Adipose tissue (tissue), 3 donors: ENCODE data around the gene CCT8. TPM values are rescaled to one million over a fixed set of nuclear protein-coding genes. Genes with fewer than 3 reads are reported as not detected.

Experiments used
- H3K27ac ChIP-seq: one replicate; pipeline ENCODE4 v1.5.1; 2013; ENCODE audit warnings: low read depth, low read length
- WGBS, 3 donors: extraction: QIAGEN DNeasy Blood & Tissue Kit; methylation state at CpG; one replicate each; pipeline ENCODE4 v1.1.7; 2013; 5-methylcytosine and 5-hydroxymethylcytosine counted together
- polyA plus RNA-seq, 3 donors: library from polyadenylated mRNA; stranded (reverse); fragments of 200-250 nt; gene quantifications; one replicate each; pipeline ENCODE4 v1.2.3, GENCODE V29; 2013
- donor health status: healthy with polysubstance abuse.
- donor health status: Bipolar disorder and iron deficiency.
- donor health status: healthy.

The CCT8 gene, protein sequence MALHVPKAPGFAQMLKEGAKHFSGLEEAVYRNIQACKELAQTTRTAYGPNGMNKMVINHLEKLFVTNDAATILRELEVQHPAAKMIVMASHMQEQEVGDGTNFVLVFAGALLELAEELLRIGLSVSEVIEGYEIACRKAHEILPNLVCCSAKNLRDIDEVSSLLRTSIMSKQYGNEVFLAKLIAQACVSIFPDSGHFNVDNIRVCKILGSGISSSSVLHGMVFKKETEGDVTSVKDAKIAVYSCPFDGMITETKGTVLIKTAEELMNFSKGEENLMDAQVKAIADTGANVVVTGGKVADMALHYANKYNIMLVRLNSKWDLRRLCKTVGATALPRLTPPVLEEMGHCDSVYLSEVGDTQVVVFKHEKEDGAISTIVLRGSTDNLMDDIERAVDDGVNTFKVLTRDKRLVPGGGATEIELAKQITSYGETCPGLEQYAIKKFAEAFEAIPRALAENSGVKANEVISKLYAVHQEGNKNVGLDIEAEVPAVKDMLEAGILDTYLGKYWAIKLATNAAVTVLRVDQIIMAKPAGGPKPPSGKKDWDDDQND
- polyA plus RNA-seq, result 100 to 1,000 TPM in 1 of 3 donors, 10 to 100 TPM in 2; 91.5 to 119 (median 94.0) TPM

DNA sequence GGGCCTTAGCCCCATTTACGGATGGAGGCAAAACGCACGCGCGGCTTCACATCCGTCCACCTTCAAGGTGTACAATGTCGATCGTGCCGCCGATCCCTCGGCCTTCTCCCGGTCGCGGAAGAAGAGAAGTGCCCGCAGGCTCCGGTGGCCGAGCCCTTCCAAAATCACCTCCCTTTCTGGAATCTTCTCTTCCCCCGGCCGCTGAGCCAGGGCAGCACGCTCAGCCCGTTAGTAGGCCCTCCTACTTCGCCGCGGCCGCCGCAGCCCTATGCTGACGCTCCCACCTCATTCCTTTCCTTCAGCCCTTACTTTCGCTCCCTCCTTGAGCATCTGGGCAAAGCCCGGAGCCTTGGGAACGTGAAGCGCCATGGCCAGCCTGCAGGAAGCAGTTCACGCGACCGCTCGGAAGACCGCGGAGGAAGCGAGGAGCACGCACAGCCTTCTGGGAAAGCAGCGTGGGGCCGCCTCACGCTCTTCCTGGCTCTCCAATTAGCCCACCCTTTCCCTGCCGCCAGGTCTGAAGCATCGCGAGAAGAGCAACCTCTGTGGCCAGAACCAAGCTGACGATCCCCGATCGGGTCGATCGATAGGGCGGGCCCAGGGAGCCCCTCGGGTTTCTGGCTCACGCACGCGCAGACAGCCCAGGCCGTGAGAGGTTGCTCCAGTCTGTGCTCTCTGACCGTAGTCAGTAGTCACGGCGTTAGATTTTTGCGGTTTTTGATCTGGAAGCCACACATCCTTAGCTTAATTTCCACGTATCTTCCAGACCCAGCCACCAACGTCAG is at the start of gene CCT8:
TSS of gene CCT8 (minus strand) at position 427 of the 785 bp plus-strand sequence. CDS start at position 369, 58 bp downstream.
- 0% methylated on average over 62 of the region's 62 CpGs for WGBS, 3 donors
- no peak within 1 kb of the TSS for H3K27ac ChIP-seq

- H3K27ac ChIP-seq, result no peak overlapping the region
- WGBS, 3 donors, result 91 to 99% (median 93%) methylated on average over 1 of the region's 1 CpG
Measured at GRCh38 chr21:29121759-29122158, 48.3 kb upstream of the CCT8 start.

- no peak overlapping the region for H3K27ac ChIP-seq
- 81 to 92% (median 82%) methylated on average over 3 of the region's 3 CpGs for WGBS, 3 donors
Measured at GRCh38 chr21:29117372-29117955, 44.0 kb upstream of the CCT8 start.

DNA sequence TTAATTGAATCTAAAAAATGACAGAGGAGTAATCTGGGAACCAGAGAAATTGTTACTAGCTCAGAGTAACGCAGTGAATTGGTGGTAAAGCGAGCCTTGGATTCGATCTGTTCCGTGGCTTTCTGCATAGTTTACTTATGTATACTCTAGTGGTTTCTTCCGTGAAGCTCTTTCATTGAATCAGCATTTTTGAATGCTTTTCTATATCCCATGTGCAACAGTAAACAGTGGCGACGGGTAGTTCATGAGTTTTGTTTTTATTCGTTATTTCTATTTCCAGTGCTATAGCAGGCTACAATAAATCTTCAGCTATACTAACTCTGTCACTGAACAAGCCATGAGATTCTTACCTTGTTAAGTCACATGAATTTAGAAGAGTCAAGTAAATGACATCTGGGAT is 42.5 kb upstream of the CCT8 start:
- WGBS, 3 donors, result 88 to 90% (median 90%) methylated on average over 8 of the region's 8 CpGs
- H3K27ac ChIP-seq, result no peak overlapping the region

DNA sequence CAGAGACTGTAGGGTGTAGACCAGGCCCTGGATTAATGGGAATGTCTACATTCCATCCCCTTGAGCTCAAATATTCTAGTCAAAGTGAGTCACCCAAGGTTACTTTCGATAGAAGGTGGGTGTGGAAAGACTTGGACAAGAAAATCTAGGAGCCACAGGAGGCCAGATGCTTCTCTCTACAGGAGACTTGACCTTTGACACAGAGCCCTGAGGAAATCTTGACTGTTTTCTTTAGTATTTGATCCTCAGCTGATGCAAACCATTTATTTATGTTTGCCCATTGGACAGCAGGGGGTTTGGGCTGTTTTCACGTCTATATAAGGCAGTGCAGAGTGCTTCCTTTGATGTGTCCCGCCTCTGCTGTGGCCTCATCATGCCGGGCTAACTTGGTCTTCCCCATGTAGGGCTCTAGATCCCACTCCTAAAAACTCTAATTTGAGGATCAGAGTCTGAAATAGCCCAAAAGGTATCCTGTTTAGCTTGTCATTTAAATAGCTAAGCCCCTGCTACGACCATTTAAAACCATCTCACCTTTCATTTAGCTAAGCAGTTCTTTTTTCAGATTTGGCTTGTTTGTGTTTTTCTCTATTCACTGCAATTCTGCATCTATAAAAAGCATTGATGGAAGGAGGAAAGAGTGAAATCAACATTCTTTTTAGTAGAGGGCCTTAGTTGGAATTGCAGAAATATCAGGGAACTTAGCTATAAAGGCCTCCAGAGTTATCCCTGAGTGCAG is 41.5 kb upstream of the CCT8 start:
- WGBS, 3 donors, result 74 to 79% (median 75%) methylated on average over 5 of the region's 5 CpGs
- no peak overlapping the region for H3K27ac ChIP-seq

- no peak overlapping the region for H3K27ac ChIP-seq
- WGBS, 3 donors, result 79 to 87% (median 87%) methylated on average over 3 of the region's 3 CpGs
Measured at GRCh38 chr21:29105218-29105617, 31.8 kb upstream of the CCT8 start.

DNA sequence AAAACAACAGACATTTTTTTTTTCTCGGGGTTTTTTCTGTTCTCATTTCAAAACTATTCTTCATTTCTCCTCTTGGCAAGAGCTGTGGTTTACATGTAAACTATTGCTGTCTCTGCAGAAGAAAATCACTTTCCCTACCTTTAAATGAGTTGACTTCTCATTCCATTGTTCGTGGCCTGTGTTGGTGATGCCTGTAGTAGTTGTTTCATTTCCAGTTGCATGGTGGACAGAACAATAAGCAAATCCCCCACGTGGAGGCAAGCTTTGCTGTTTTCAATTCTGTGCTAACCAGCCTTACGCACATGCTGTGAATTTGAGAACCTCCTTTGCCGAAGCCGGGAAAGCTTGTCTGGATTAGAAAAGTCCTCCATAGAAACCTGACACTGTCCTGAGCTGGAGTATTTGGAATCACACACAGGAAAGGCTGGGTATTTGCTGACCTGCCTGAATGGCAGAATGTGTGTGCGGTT is 30.8 kb upstream of the CCT8 start:
- WGBS, 3 donors, result 64 to 85% (median 79%) methylated on average over 7 of the region's 7 CpGs
- no peak overlapping the region for H3K27ac ChIP-seq

DNA sequence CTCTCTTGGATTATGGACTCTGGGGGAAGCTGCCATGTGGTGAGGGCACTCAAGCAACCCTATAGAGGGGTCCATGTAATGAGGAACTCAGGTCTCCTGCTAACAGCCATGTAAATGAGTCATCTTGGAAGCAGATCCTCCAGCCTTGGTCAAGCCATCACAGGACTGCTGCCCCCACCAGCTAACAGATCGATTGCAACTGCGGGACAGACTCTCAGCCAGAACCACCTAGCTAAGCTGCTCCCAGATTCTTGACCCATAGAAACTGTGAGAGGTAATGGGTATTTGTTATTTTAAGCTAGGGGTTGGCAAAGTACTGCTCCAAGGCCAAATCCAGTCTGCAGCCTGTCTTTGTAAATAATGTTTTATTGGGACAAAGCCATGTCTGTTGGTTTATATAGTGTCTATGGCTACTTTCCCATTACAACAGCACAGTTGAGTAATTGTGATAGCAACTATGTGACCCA is 29.4 kb upstream of the CCT8 start:
- WGBS, 3 donors, result 94 to 96% (median 95%) methylated on average over 2 of the region's 2 CpGs
- no peak overlapping the region for H3K27ac ChIP-seq

DNA sequence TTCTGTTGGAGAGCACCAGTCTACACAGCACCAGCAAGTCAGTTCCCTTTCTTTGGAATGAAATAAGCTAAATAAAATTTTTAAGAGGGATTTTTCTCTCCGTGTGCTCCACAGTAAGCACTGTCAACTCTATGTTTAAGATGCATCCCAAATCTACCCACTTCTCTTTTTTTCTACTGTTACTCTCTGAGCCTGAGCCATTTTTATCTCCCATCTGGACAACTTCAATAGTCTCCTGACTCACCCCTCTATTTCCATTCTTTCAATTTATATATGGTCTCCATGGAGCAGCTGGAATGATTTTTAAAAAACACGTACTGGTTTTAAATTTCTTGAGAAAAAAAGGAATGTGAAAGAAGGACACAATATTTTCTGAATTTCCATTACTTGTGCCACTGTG is 24.7 kb upstream of the CCT8 start:
- 74 to 80% (median 79%) methylated on average over 2 of the region's 2 CpGs for WGBS, 3 donors
- H3K27ac ChIP-seq, result no peak overlapping the region

DNA sequence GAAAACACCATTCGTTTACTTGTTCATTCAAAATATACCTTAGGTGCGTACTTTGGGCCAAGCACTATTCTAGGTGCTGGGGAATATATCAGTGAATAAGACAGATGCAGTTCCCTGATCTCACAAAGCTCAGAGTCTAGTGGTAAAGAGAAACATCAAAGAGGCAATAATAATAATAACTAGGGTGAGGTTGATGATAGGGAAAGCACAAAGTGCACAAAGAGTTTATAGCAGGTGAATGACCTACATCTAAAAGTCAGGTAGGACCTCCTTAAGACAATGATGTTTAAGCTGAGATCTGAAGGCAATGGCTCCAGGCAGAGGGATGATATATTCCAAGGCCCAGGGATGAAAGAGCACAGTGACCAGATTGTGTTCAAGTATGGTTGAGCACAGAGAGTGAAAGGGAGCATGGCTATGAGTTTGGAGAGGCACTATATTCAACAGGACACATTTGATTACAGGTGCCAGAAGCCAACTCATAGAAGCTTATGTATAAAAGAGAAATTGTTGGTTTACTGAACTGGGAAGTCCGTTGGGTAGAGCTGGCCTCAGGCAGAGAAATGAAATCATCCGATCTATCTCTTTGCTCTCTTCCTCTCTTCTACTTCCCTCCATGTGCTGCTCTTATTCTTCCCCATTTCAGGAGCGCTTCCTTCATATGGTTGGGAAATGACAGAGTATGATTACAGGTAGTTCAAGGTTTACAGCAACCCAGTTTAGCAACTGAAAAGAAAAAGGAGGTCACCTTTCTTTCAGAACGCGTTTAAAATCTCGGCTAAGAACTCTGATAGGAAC is 23.0 kb upstream of the CCT8 start:
- WGBS, 3 donors, result 61 to 88% (median 81%) methylated on average over 8 of the region's 8 CpGs
- H3K27ac ChIP-seq, result no peak overlapping the region

- 56 to 63% (median 62%) methylated on average over 9 of the region's 9 CpGs for WGBS, 3 donors
Measured at GRCh38 chr21:29092102-29092959, 18.9 kb upstream of the CCT8 start.

DNA sequence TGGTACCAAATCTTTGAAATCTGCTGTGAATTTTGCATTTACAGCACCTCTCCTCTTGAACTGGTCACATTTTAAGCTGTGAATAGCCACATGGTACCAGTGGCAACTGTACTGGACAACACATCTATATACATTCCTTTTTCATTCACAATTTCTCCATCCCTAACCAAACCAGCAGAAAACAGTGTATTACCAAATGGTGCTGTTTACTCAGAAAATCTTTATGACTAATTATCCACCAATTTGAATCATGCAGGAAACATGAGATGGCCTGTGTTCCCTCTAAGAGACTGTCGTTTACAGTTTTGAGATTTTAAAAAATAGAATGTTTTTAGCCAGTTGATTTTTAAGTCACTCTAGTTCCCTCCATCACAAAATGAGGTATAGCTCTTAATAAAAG is 17.6 kb upstream of the CCT8 start:
- no peak overlapping the region for H3K27ac ChIP-seq
- 46 to 63% (median 59%) methylated on average over 1 of the region's 1 CpG for WGBS, 3 donors

More at GRCh38 chr21:29092102-29092959, 18.9 kb upstream of the CCT8 start:
- no peak overlapping the region for H3K27ac ChIP-seq

DNA sequence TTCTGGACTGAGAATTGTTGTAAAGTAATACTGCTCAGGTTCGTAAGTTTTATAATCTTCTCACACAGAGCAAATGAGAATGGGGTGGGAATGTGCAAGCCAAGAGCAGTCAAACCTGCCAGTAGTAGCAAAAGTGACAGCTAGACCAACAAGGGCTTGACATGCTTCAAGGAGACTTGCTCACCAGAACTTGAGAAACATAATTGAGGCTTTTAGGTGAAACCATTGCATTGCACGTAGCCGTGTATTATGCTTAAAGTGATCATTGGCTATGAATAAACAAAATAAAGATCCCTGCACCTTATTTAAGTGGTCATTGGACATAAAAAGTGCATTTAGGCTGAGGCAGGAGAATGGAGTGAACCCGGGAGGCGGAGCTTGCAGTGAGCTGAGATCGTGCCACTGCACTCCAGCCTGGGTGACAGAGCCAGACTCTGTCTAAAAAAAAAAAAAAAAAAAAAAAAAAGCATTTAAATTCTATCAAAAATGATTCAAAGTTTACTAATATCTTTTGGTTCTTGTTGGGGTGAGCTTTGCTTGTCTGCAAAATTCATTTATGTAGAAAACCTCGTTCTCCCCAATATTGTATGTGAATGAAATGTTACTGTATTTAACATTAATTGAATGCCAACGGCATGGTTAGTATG is 11.8 kb upstream of the CCT8 start:
- 80 to 90% (median 87%) methylated on average over 8 of the region's 8 CpGs for WGBS, 3 donors
- no peak overlapping the region for H3K27ac ChIP-seq

- H3K27ac ChIP-seq, result no peak overlapping the region
- WGBS, 3 donors, result 36 to 51% (median 51%) methylated on average over 2 of the region's 2 CpGs
Measured at GRCh38 chr21:29084372-29084771, 10.9 kb upstream of the CCT8 start.

DNA sequence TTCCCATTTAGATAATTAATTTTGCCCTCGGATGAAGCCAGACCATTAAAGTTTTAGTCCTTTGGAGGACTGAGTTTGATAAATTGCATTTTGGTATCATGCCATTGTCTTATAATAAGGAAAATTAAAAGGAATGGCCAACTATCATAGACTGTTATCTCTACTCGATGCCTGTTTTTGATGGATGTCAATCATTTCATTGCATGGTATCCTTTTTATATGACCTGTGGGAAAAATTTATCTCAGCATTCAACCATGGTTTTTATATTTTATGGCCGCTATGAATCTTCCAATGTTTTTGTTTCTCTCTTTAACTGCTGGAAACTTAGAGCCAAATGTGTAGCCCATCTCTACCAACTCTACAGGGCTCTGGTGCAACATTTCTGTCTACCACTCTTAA is 9.9 kb upstream of the CCT8 start:
- no peak overlapping the region for H3K27ac ChIP-seq
- 88 to 97% (median 95%) methylated on average over 3 of the region's 3 CpGs for WGBS, 3 donors
